HG02981 (cell line): ENCODE data around the gene FYB1.
A peak's percentile ranks its signal among the peaks of the same experiment; 100 is the strongest.
"Not testable (repeated sequence)": the region's sequence is repeated elsewhere in the genome, so short reads cannot be mapped to it uniquely, and the experiment has no call there.

ENCODE experiments used
- ATAC-seq: cut with Tn5 transposase; IDR thresholded peaks from one replicate; pipeline ENCODE4 v1.9.1; 2021; ENCODE audit warnings: mild to moderate bottlenecking, moderate library complexity; ENCODE audit not compliant: unreplicated experiment

FYB1 gene

DNA sequence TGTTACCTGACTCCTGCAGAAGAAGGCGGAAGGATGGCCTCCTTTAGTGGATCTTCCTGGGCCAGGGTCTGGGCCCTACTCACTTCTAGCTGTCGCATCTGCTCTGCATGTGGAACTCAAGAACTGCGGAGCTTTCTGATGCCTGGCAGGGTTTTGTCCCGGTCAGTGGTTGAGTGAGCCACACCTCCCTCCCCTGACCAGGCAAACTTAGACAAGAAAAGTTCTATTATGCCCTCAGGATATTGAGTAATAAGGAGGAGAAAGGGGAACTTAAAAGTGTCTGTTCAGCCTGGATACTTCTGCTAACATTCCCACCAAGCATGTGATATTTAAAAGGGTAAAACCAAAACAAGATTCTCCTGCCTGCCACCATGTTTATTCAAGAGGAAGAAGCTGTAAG lies at the start of gene FYB1:
Gene FYB1 (minus strand): TSS at position 127 of the 400 bp plus-strand sequence. CDS start 16,603 bp downstream, outside the sequence.
- ATAC-seq, result no peak

DNA sequence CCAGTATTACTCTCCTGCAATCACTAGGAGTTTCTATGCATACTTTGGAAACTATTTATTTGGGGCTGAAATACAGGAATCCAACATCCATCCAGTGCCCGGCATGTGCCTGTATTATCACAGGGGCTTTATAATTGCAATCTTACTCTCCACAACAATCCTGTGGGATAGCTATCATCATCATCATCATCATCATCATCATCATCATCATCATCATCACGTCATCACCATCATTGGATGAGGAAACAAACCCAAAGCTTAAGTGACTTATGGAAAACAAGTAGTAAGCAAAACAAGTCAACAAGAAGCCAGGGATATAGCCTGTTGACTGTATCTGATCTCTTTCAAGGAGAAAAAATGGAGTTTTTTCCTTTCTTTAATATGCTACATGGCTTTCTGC lies 47.8 kb upstream of the FYB1 start:
- no peak for ATAC-seq

- no peak for ATAC-seq
Measured at GRCh38 chr5:39266442-39266841, 47.1 kb upstream of the FYB1 start.

DNA sequence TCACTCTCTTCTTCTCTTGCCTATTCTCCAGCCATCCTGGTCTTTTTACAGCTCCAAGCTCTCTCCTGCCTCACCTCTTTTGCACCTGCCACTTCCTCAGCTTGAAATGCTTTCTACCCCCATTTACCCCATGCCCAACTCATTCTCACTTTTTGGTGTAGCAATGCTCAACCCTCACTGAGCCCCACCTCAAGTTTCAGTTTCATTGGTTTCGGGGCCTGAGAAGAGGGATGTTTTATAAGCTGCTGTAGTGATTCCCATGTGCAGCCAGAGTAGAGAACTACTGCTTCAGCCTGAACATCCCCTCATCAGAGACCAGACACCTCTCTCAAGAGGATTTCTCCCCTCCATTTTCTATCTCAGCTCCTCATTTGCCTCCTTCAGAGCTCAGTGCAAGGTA lies 45.2 kb upstream of the FYB1 start:
- ATAC-seq, result peak; percentile 81

- no peak for ATAC-seq
Measured at GRCh38 chr5:39262981-39263380, 43.6 kb upstream of the FYB1 start.

- ATAC-seq, result no peak
Measured at GRCh38 chr5:39260095-39260494, 40.7 kb upstream of the FYB1 start.

GRCh38 chr5:39257554-39257953 lies 38.2 kb upstream of the FYB1 start:
- no peak for ATAC-seq

GRCh38 chr5:39256477-39257235 lies 37.3 kb upstream of the FYB1 start:
- no peak for ATAC-seq

DNA sequence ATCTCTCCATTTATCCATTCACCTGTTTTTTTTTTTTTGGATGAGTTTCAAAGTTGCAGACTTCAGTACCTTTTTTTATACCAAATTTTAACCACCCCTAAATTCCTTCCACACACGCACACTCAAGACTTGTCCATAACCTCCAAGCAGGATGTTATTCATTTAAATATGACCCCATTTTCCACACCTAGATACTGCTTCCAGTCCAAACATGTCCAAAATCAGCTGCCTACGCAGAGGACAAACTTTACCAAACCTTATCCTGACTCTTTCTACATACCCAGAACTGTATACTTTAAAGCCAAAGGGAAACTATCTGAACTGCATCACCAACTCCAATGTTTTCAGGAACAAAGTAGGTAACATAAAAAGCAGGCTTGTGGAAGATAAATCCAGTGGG lies 36.0 kb upstream of the FYB1 start:
- no peak for ATAC-seq

DNA sequence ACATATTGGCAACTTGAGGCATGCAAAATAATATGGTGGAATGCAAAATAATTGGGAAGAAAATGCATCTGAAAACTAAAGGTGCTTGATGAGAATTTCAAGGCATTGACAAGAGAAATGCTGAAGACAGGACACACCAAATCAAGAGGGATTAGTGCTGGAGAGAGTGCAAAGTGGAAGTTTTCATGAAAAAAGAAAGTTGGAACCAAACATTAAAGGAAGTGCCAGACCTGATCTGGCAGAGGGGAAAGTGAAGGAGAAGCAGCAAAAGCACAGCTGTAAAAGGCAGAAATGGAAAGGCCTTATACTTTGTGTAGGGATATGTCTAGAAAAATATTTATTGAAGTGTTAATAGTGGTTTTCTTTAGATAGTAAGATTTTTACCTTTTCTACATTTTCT lies 35.3 kb upstream of the FYB1 start:
- ATAC-seq, result no peak

DNA sequence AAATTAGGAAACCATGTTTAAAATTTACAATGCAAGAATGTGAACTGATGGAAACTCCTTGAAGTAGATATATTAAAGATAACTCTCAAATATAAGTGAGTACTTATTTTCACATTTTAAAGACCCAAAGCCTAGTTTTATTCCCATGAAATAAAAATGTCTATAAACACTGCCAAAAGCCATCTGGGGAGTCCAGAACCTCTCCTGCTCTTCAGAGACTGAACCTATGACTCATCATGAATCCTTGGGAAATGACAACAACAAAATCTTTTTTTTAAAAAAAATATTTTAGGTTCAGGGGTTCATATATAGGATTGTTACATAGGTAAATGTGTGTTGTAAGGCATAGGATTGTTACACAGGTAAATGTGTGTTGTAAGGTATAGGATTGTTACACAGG lies 33.8 kb upstream of the FYB1 start:
- no peak for ATAC-seq

DNA sequence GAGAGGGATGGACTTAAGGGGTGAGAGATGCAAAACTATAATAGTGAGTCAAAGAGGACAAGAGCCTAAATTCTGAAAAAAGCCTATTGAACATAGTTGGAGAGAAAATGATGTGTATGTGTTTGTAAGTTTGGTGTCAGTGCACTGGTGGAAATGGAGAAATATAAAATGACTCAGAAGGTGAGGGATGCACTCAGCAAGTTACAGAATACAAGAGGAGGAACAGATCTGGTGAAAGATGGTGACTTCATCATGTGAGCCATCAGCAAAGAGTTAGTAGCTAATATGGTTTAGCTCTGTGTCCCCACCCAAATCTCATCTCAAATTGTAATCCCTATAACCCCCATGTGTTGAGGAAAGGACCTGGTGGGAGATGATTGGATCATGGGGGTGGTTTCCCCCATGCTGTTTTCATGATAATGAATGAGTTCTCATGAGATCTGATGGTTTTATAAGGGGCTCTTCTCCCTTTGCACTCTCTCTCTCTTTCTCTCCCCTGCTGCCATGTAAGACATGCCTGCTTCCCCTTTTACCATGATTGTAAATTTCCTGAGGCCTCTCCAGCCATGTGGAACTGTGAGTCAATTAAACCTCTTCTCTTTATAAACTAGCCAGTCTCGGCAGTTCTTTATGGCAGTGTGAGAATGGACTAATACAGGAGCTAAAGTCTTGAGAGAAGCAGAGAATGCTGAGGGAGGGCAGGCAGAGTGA lies 30.4 kb upstream of the FYB1 start:
- ATAC-seq, result no peak

GRCh38 chr5:39249069-39249468 lies 29.7 kb upstream of the FYB1 start:
- no peak for ATAC-seq

GRCh38 chr5:39240750-39241149 lies 21.4 kb upstream of the FYB1 start:
- ATAC-seq, result no peak

GRCh38 chr5:39238366-39239105 lies 19.2 kb upstream of the FYB1 start:
- ATAC-seq, result no peak

- no peak for ATAC-seq
Measured at GRCh38 chr5:39236718-39237117, 17.4 kb upstream of the FYB1 start.

- ATAC-seq, result no peak
Measured at GRCh38 chr5:39235648-39236047, 16.3 kb upstream of the FYB1 start.

GRCh38 chr5:39234494-39234893 lies 15.1 kb upstream of the FYB1 start:
- ATAC-seq, result not testable (repeated sequence)

DNA sequence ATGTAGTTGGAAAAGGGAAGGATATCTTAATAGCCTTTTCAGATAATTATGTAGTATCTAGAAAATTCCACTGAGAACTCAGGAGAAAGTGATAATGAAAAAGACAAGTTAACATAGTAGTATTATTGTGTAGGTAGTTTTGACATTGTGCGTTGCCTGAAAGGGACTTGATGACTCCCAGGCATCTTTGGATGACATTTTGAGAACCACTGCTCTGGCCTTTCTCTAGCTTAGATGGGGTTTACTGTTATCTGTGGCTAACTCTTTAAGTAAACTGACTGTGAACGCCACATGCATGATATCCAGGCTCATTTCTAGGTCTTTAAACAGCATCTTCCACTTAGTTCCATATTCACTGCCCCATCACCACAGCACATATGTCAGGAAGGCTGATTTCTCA lies 14.4 kb upstream of the FYB1 start:
- no peak for ATAC-seq

GRCh38 chr5:39231705-39232525 lies 12.6 kb upstream of the FYB1 start:
- ATAC-seq, result no peak

DNA sequence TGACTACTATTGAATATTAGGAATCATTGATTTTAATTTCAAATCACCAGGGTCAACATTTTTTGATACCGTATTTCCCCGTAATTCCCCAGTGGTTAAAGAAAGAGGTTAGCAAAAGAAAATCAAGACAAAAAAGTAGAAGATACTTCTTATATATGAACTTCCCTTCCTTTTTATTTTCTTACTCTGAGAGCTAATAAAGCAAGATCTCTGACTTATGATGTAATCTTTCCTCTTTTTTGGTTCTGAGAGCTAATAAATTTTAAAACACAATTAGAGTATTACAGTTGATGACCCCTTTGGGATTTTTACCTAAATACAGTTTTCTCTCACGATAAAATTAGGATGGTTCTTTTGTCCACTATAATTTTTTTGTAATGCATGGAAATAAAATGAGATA lies 9.2 kb upstream of the FYB1 start:
- ATAC-seq, result no peak
